OCI-LY7 (cell line): ENCODE measurements around the gene ELL. TPM values are rescaled to one million over a fixed set of nuclear protein-coding genes. Genes with fewer than 3 reads are reported as not detected.

Experiments used
- BruUV-seq: library from RNA; stranded (reverse); fragments of 400-500 nt; replicated peaks from 2 replicates; lab custom pipeline; 2021; lab: Mats Ljungman, UMichigan
- CTCF ChIA-PET: fragments of 300-600 bp; sonication (Branson Sonifier 250); formaldehyde crosslinking; loops from one replicate; lab custom pipeline; 2022; ENCODE audit warnings: antibody characterized with exemption; ENCODE audit not compliant: unreplicated experiment; lab: Charles Lee
- POLR2A ChIA-PET: fragments of 300-600 bp; sonication (Branson Sonifier 250); formaldehyde crosslinking; loops from one replicate; lab custom pipeline; 2022; ENCODE audit warnings: antibody characterized with exemption; lab: Charles Lee
- DNase-seq: peaks from one replicate; pipeline ENCODE4 v3.0.0-alpha.2; 2015; ENCODE audit warnings: low spot score
- H2AFZ ChIP-seq: fragments of 200-600 bp; sonication (generic), shearing (Covaris generic); 2 replicates; pipeline ENCODE4 v1.6.1; 2014; ENCODE audit warnings: mild to moderate bottlenecking, antibody characterized with exemption, low read length, moderate library complexity
- H3K27ac ChIP-seq: fragments of 200-600 bp; sonication (generic); 2 replicates; pipeline ENCODE4 v1.5.1; 2014; ENCODE audit warnings: mixed run types, low read depth, mild to moderate bottlenecking, moderate library complexity, low read length, inconsistent platforms; ENCODE audit not compliant: poor library complexity, severe bottlenecking
- H3K36me3 ChIP-seq: fragments of 200-600 bp; sonication (generic); 2 replicates; pipeline ENCODE4 v1.6.1; 2014; ENCODE audit warnings: mild to moderate bottlenecking, antibody characterized with exemption, low read length, moderate library complexity, mixed read lengths; ENCODE audit not compliant: insufficient read depth
- H3K4me1 ChIP-seq: fragments of 200-600 bp; sonication (generic); 2 replicates; pipeline ENCODE4 v1.5.1; 2014; ENCODE audit warnings: mild to moderate bottlenecking, low read length; ENCODE audit not compliant: insufficient read depth, poor library complexity, severe bottlenecking
- H3K4me2 ChIP-seq: fragments of 200-600 bp; sonication (generic); 2 replicates; pipeline ENCODE4 v1.6.1; 2014; ENCODE audit warnings: mild to moderate bottlenecking, low read length
- H3K4me3 ChIP-seq: fragments of 200-600 bp; sonication (generic); 2 replicates; pipeline ENCODE4 v1.5.1; 2014; ENCODE audit warnings: mild to moderate bottlenecking, low read depth, low read length; ENCODE audit not compliant: poor library complexity, severe bottlenecking
- H3K79me2 ChIP-seq: fragments of 200-600 bp; sonication (generic); 2 replicates; pipeline ENCODE4 v1.6.1; 2016; ENCODE audit warnings: low read depth, mild to moderate bottlenecking, low read length, moderate library complexity, mixed read lengths; ENCODE audit not compliant: insufficient read depth
- H3K9me2 ChIP-seq: fragments of 200-600 bp; sonication (generic); 2 replicates; pipeline ENCODE4 v1.6.1; 2016; ENCODE audit warnings: mild to moderate bottlenecking, low read length, mixed read lengths; ENCODE audit not compliant: insufficient read depth
- H3K9me3 ChIP-seq: fragments of 200-600 bp; sonication (generic); 2 replicates; pipeline ENCODE4 v1.6.1; 2014; ENCODE audit warnings: mild to moderate bottlenecking, mixed run types, low read length, mixed read lengths
- H4K20me1 ChIP-seq: fragments of 200-600 bp; sonication (generic); 2 replicates; pipeline ENCODE4 v1.6.1; 2014; ENCODE audit warnings: mild to moderate bottlenecking, antibody characterized with exemption, low read length, moderate library complexity, mixed read lengths; ENCODE audit not compliant: insufficient read depth
- EZH2phosphoT487 ChIP-seq: fragments of 200-600 bp; sonication (generic); IDR thresholded peaks from 2 replicates; pipeline ENCODE4 v1.6.1; 2018; ENCODE audit warnings: low read depth, borderline replicate concordance, mild to moderate bottlenecking, mixed run types, antibody characterized with exemption, low read length, moderate library complexity, mixed read lengths
- intact Hi-C: fragments of 100-400 bp; cut with micrococcal nuclease; formaldehyde crosslinking; loops from one replicate; pipeline ENCODE4 v1.10.0; 2022; ENCODE audit not compliant: unreplicated experiment
- total RNA-seq, 2 experiments: library from RNA; depleted of rRNA in 1 of 2; stranded (reverse); fragments of >200 nt in 1 of 2; shearing (Covaris generic) in 1 of 2; gene quantifications; 2 replicates each; pipeline ENCODE4 v1.2.3, GENCODE V29; 2014 to 2022
- TF ChIP-seq, protein P1 (sequence below): fragments of 200-600 bp; sonication (generic); conservative IDR thresholded peaks from 2 replicates; pipeline ENCODE4 v1.5.1; 2014; ENCODE audit warnings: mild to moderate bottlenecking, antibody characterized with exemption, low read length, moderate library complexity, mixed read lengths

The ELL gene
- total RNA-seq, 2 experiments from 2014 or later: 14.4 to 24.6 TPM

GRCh38 chr19:18539372-18539771 is 17.5 kb upstream of the ELL start:
- H3K4me3 ChIP-seq: no peak overlapping the region
- H4K20me1 ChIP-seq: no peaks in the 10 kb centered on the region
- H3K79me2 ChIP-seq: peaks cover 12% of the 10 kb centered on the region
- no TSS peak for BruUV-seq
- TF ChIP-seq, protein P1, sequence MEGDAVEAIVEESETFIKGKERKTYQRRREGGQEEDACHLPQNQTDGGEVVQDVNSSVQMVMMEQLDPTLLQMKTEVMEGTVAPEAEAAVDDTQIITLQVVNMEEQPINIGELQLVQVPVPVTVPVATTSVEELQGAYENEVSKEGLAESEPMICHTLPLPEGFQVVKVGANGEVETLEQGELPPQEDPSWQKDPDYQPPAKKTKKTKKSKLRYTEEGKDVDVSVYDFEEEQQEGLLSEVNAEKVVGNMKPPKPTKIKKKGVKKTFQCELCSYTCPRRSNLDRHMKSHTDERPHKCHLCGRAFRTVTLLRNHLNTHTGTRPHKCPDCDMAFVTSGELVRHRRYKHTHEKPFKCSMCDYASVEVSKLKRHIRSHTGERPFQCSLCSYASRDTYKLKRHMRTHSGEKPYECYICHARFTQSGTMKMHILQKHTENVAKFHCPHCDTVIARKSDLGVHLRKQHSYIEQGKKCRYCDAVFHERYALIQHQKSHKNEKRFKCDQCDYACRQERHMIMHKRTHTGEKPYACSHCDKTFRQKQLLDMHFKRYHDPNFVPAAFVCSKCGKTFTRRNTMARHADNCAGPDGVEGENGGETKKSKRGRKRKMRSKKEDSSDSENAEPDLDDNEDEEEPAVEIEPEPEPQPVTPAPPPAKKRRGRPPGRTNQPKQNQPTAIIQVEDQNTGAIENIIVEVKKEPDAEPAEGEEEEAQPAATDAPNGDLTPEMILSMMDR: no peak
- TF ChIP-seq EZH2phosphoT487: no peak
- CTCF ChIA-PET: no interaction called here
- no peak overlapping the region for H3K27ac ChIP-seq
- intact Hi-C loops: no loop called here
- H3K36me3 ChIP-seq: peaks cover 57% of the 10 kb centered on the region
- POLR2A ChIA-PET: no interaction called here
- peaks cover 15% of the 10 kb centered on the region for H3K4me1 ChIP-seq
- no peak overlapping the region for H3K4me2 ChIP-seq
- no peak for DNase-seq
- no peak overlapping the region for H2AFZ ChIP-seq
- no peaks in the 10 kb centered on the region for H3K9me2 ChIP-seq
- no peaks in the 10 kb centered on the region for H3K9me3 ChIP-seq

DNA sequence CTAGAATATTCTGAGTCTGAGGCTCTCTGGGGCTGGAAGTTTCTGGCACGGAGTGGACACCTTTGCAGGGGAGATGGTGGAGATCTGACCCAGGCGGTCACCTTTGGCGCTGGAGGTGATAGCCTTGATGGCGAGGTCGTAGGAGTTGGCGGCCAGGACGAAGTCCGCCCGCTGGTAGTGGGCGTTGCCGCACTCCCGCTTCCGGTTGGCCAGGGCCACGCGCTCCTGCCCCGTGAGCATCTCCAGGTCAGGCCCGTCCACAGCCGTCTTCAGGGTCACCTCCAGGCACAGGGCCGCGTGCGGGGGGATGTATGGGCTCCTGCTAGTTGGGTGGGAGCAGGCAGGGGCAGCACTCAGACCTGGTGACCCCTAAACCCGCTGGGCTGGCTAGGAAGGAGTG is 16.2 kb upstream of the ELL start:
- Histone ChIP-seq H3K4me2 (no peak overlapping the region), H3K36me3 (peaks cover 60% of the 10 kb centered on the region), H3K27ac (no peak overlapping the region), H3K9me2 (no peaks in the 10 kb centered on the region), H4K20me1 (no peaks in the 10 kb centered on the region), H2AFZ (no peak overlapping the region), H3K79me2 (peaks cover 12% of the 10 kb centered on the region), H3K4me3 (no peak overlapping the region), H3K9me3 (no peaks in the 10 kb centered on the region), H3K4me1 (peaks cover 8% of the 10 kb centered on the region)
- intact Hi-C loops: no loop called here
- BruUV-seq: no TSS peak
- no peak for DNase-seq
- ChIA-PET CTCF (interaction anchor here (0.5 kb wide), 1 partner anchor 51 kb away, joined by 3 read pairs; no protein-coding TSS in a partner anchor), POLR2A (no interaction called here)
- TF ChIP-seq EZH2phosphoT487: no peak
- TF ChIP-seq, protein P1: no peak

DNA sequence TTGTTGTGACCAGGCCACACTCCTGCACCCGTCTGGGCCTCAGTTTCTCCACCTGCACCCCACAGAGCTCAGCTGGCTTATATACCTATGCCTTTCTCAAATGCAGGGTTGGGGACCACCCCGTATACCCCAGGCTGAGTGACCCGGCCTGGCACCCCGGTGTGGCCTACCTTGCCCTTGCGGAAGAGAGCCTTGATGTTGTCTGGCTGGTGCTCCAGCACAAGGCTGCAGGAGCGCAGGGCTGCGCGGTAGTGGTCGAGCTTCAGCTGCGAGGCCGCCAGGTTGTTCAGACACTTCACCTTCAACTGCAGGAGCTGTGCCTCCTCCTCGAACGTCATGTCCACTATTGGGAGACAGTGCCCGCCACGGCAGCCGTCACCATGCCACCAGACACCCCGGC is 15.6 kb upstream of the ELL start:
- no peak for DNase-seq
- CTCF ChIA-PET: no interaction called here
- Histone ChIP-seq H3K4me2 (no peak overlapping the region), H2AFZ (no peak overlapping the region), H3K27ac (no peak overlapping the region), H3K9me2 (no peaks in the 10 kb centered on the region), H3K4me1 (peaks cover 7% of the 10 kb centered on the region), H4K20me1 (no peaks in the 10 kb centered on the region), H3K9me3 (no peaks in the 10 kb centered on the region), H3K79me2 (peaks cover 9% of the 10 kb centered on the region), H3K36me3 (peaks cover 66% of the 10 kb centered on the region), H3K4me3 (no peak overlapping the region)
- TF ChIP-seq, protein P1: no peak
- no peak for TF ChIP-seq EZH2phosphoT487
- POLR2A ChIA-PET: interaction anchor here (0.6 kb wide), 1 partner anchor 20 kb away, joined by 9 read pairs; no protein-coding TSS in a partner anchor
- intact Hi-C loops: no loop called here
- BruUV-seq: no TSS peak
